Right ventricle myocardium inferior (tissue), 1 donor: ENCODE data around the gene ICE1. TPM values are rescaled to one million over a fixed set of nuclear protein-coding genes. Genes with fewer than 3 reads are reported as not detected.
"Not testable (repeated sequence)": the region's sequence is repeated elsewhere in the genome, so short reads cannot be mapped to it uniquely, and the experiment has no call there.

Experiments used
- ATAC-seq: fragments of 200-7000 bp; cut with Tn5 transposase; one replicate; pipeline ENCODE4 v1.9.1; 2020; ENCODE audit warnings: mild to moderate bottlenecking, moderate library complexity
- DNase-seq: peaks from one replicate; pipeline ENCODE4 v3.0.0; 2021; ENCODE audit errors: missing footprints
- intact Hi-C: fragments of 100-400 bp; cut with DNase I; formaldehyde crosslinking; loops from one replicate; pipeline ENCODE4 v1.11.0; 2022
- total RNA-seq: library from RNA; stranded (reverse); fragmentation: NEBNext Ultra II Directional; extraction: Animal tissue kit (Norgen Biotek cat#: 25700); gene quantifications from one replicate; pipeline ENCODE4 v1.2.1, GENCODE V29; 2021
- donor health status: DM: no; HTN: yes; CAD: no; lungs with severe emphysema.

Gene ICE1
- total RNA-seq, 1 donor from 2014 or later: 18.3 TPM

GRCh38 chr5:5481206-5481605 lies 58.7 kb downstream of the ICE1 start:
- DNase-seq (no peak), ATAC-seq (no peak)
- intact Hi-C loops: no loop called here

DNA sequence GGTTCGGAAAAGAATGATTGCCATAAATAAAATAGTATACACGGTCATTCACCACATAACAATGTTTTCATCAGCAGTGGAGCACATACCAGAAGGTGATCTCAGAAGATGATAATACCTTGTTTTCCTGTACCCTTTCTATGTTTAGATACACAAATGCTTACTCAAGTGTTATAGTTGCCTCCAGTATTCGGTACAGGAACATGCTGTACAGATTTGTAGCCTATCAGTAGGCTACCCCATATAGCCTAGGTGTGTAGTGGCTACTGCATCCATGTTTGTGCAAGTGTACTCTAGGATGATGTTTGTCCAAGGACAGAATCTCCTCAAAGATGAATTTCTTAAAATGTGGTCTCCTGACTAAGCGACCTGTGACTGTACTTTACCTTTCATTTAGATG lies 59.2 kb downstream of the ICE1 start:
- intact Hi-C loops: no loop called here
- no peak for DNase-seq
- no peak for ATAC-seq

GRCh38 chr5:5483350-5483749 lies 60.9 kb downstream of the ICE1 start:
- DNase-seq: no peak
- ATAC-seq: no peak
- intact Hi-C loops: no loop called here

GRCh38 chr5:5483880-5484598 lies 61.6 kb downstream of the ICE1 start:
- DNase-seq: no peak
- ATAC-seq: no peak
- intact Hi-C loops: no loop called here

DNA sequence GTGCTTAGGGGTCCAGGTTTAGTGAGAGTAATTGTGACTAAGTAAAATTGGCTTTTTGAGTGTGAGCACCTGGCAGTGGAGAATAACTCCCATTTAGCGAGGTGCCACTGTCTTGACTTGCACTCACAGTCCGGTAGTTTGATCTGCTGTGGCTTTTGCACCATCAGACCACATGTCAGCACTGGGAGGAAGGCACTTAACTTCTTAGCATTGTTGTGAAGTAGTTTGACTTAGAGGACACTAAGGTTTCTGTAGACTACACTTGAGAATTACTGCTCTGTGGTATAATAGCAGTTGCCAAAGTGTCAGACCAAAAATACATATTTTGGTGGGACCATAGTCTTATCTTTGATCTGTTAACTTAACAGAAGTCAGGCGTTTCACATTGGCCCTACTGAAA lies 63.6 kb downstream of the ICE1 start:
- intact Hi-C loops: no loop called here
- ATAC-seq: no peak
- no peak for DNase-seq

DNA sequence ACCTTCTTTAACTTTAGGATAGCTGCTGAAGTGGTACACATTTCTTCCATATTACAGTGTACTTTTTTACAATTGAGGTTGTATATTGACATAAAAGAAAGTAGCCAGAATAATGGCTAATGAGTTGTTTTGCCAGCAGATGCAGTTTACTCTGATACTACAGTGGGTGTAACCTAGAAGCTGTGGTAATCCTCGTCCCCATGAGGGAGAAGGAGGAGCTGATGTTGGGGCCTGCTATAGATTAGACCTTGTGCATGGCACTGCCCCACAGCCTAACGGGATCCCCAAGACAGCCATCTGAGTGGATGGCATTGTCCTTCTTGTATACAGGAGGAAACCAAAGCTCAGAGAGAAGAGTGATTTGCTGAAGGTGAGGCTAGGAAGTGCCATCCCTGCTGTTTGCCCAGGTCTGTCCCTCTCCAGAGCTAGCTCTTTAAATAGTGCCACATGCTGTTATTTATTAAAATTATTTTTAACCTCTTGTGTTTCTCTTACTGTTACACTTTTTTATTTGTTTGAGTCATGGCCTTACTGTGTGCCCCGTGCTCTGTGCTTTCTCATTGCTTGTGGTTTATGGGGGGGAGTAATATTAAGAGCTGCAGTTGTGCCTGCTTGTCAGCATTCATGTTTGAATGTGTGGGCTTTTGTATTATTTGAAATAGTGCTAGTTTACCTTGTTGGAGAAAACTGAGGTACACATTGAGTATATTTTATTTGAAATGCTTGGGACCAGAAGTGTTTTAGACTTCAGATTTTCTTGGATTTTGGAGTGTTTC lies 65.3 kb downstream of the ICE1 start:
- DNase-seq (no peak), ATAC-seq (no peak)
- intact Hi-C loops: no loop called here

DNA sequence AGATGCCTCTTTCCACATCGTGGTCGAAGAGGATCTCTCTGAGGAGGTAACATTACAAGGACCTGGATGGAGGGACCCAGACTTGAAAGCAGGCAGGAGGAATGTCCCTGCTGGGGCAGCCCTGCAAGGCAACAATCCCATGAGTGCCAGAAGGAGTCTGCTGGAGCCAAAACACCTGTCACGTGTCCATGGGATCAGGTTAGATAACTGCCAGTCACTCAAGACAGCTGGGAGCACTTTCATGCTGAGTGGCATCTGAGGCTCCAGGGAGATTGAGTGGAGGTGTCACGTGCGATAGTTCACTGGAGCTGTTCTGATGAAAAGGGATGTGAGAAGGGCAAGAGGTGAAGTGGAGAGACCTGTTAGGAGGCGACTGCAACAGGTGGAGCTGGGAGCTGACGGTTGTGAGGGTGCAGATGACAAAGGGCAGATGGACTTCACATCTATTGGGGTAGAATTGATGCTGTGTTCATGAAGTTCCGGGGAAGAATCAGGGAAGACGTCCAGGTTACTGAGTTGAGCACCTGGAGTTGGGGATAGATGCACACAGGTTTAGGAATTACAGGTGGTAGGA lies 68.4 kb downstream of the ICE1 start:
- DNase-seq (no peak), ATAC-seq (no peak)
- intact Hi-C loops: loop anchor here (5.0 to 10.0 kb wide), 5 partner anchors 304 to 1091 kb away; no protein-coding TSS in a partner anchor

- DNase-seq (no peak), ATAC-seq (peak; percentile 38)
- intact Hi-C loops: loop anchor here (5.0 to 10.0 kb wide), 5 partner anchors 302 to 1090 kb away; no protein-coding TSS in a partner anchor
Measured at GRCh38 chr5:5492087-5492933, 69.8 kb downstream of the ICE1 start.

GRCh38 chr5:5492934-5493271 lies 70.4 kb downstream of the ICE1 start:
- intact Hi-C loops: loop anchor here (5.0 to 10.0 kb wide), 5 partner anchors 302 to 1089 kb away; no protein-coding TSS in a partner anchor
- ATAC-seq, DNase-seq: not testable (repeated sequence)

GRCh38 chr5:5494489-5495402 lies 72.3 kb downstream of the ICE1 start:
- DNase-seq (peak; percentile 90), ATAC-seq (peak; percentile 89)
- intact Hi-C loops: loop anchor here (5.0 to 10.0 kb wide), 5 partner anchors 300 to 1088 kb away; no protein-coding TSS in a partner anchor

GRCh38 chr5:5497152-5497788 lies 74.8 kb downstream of the ICE1 start:
- no peak for DNase-seq
- peak; percentile 47 for ATAC-seq
- intact Hi-C loops: loop anchor here (1.0 to 10.0 kb wide), 4 partner anchors 298 to 1028 kb away; no protein-coding TSS in a partner anchor

DNA sequence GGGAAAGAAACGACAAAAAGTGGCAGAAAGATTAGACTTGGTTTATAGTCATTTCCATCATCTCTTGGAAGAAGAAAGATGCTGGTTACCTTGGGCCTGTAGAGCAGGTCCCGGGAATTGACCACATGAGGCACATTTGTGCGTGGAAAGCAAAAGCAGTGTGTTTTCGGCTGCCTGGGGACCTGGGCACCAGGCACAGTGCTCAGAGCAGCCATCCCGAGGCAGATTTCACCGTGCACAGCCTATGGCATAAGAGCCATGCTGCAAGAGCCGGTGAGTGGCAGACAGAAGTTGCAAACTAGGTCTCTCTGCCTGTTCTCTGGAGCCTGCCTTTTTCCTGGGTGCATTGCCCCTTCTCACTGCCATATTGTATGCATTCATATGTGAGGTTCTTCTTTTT lies 77.0 kb downstream of the ICE1 start:
- DNase-seq (no peak), ATAC-seq (no peak)
- intact Hi-C loops: loop anchor here (10.0 kb wide), 3 partner anchors 295 to 1025 kb away; no protein-coding TSS in a partner anchor

- intact Hi-C loops: no loop called here
- DNase-seq (no peak), ATAC-seq (no peak)
Measured at GRCh38 chr5:5504325-5504724, 81.8 kb downstream of the ICE1 start.

DNA sequence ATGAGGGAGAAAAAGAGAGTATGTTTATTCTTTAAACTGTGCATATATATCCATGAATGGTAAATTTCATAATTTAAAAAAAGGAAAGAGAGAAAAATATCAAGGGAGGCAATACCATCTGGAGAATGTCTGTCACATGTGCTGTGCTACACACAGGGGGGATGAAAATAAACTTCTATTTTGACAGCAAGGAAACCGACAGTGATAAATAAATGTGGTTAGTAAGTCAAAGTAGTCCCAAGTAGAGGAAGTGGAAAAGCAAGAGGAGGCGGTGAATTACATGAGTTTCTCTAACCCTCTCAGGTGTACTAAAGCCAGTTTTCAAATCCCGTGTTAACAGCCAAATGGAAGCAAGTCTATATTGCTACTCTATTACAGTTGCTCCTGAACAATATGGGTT lies 83.3 kb downstream of the ICE1 start:
- DNase-seq (no peak), ATAC-seq (no peak)
- intact Hi-C loops: no loop called here

DNA sequence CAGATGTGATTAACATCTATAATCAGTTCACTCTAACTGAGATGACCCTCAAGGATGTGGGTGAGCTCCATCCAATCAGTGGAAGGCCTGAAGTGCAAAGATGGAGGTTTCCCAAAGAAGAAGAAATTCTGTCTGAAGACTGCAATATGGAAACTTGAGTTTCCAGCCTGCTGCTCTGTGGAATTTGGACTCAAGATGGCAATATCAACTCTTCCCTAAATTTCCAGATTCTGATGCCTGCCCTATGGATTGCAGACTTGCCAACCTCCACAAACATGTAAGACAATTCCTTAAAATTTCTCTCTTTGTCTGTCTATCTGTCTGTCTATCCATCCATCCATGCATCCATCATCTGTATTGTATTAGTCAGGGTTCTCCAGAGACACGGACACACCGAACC lies 85.9 kb downstream of the ICE1 start:
- DNase-seq: no peak
- intact Hi-C loops: no loop called here
- ATAC-seq: no peak

- no peak for ATAC-seq
- DNase-seq: no peak
- intact Hi-C loops: no loop called here
Measured at GRCh38 chr5:5511904-5512416, 89.5 kb downstream of the ICE1 start.

DNA sequence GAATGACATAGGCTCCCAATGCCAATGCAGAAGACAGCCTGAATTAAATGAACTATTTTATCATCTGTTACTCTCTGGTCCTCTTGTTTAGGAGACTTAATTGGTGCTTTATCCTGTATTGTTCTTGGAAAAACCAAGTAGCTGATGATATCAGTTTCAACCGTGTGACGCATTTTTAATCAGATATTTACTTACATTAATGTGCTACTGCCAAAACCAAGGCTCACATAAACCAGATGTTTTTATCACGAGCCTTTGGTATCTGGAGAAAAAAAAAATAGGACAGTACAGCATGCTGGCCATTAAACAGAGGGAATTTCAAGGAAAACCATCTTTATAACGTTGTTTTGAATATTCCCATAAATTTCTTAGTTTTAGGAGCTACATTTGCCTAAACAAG lies 90.1 kb downstream of the ICE1 start:
- ATAC-seq: no peak
- intact Hi-C loops: no loop called here
- DNase-seq: no peak
